NAMALWA (cell line): ENCODE results near the gene ZBTB26.

ENCODE experiments used
- DNase-seq: peaks from one replicate; pipeline ENCODE4 v3.0.0-alpha.2; 2015; ENCODE audit warnings: low spot score

ZBTB26 gene

GRCh38 chr9:122931226-122932121 is at the start of gene ZBTB26:
Gene ZBTB26 (minus strand): TSS chr9:122931512. CDS start chr9:122919934, 11,578 bp downstream.
- DNase-seq: peak; percentile 96

GRCh38 chr9:122978601-122979000 is 47.3 kb upstream of the ZBTB26 start:
- no peak for DNase-seq

- no peak for DNase-seq
Observed at GRCh38 chr9:122975196-122975595, 43.9 kb upstream of the ZBTB26 start.

- no peak for DNase-seq
Observed at GRCh38 chr9:122961139-122961538, 29.8 kb upstream of the ZBTB26 start.

GRCh38 chr9:122955961-122956360 is 24.6 kb upstream of the ZBTB26 start:
- DNase-seq: no peak

- no peak for DNase-seq
Observed at GRCh38 chr9:122954253-122954691, 23.0 kb upstream of the ZBTB26 start.

GRCh38 chr9:122951056-122951455 is 19.7 kb upstream of the ZBTB26 start:
- no peak for DNase-seq

GRCh38 chr9:122950263-122950662 is 19.0 kb upstream of the ZBTB26 start:
- no peak for DNase-seq

- DNase-seq: no peak
Observed at GRCh38 chr9:122949696-122950095, 18.4 kb upstream of the ZBTB26 start.

GRCh38 chr9:122948313-122948712 is 17.0 kb upstream of the ZBTB26 start:
- no peak for DNase-seq

GRCh38 chr9:122946461-122947005 is 15.2 kb upstream of the ZBTB26 start:
- no peak for DNase-seq

- DNase-seq: no peak
Observed at GRCh38 chr9:122944960-122945888, 13.9 kb upstream of the ZBTB26 start.

GRCh38 chr9:122941582-122942234 is 10.4 kb upstream of the ZBTB26 start:
- DNase-seq: no peak

- peak; percentile 99 for DNase-seq
Observed at GRCh38 chr9:122940749-122941581, 9.7 kb upstream of the ZBTB26 start, which contains the start of gene RABGAP1. Gene RABGAP1 (plus strand): TSS chr9:122941020. CDS start chr9:122957060, 16,040 bp downstream.

GRCh38 chr9:122940454-122940748 is 9.1 kb upstream of the ZBTB26 start:
- no peak for DNase-seq

- no peak for DNase-seq
Observed at GRCh38 chr9:122939601-122940000, 8.3 kb upstream of the ZBTB26 start.

GRCh38 chr9:122936883-122937282 is 5.6 kb upstream of the ZBTB26 start:
- no peak for DNase-seq

- DNase-seq: no peak
Observed at GRCh38 chr9:122936464-122936863, 5.2 kb upstream of the ZBTB26 start.

GRCh38 chr9:122930541-122931225 is 629 bp downstream of the ZBTB26 start:
- DNase-seq: peak; percentile 77

- DNase-seq: no peak
Observed at GRCh38 chr9:122929796-122930354, 1.4 kb downstream of the ZBTB26 start.
